Measurements from ENCODE around the gene REEP2.
A peak's percentile ranks its signal among the peaks of the same experiment; 100 is the strongest.
"Not testable (repeated sequence)": the region's sequence is repeated elsewhere in the genome, so short reads cannot be mapped to it uniquely, and the experiment has no call there.

Gene REEP2

GRCh38 chr5:138438724-138439476 is at the start of gene REEP2:
REEP2 (plus strand) TSS chr5:138439057; CDS start chr5:138439209, 152 bp downstream.
- TF ChIP-seq CTCF (IDR thresholded peaks at IDR 0.05; ENCODE audit: insufficient read depth, low read depth, low read length, missing control alignments) = no peak
- DNase-seq (ENCODE audit: low read depth) = peak; percentile 68
- H3K4me3 ChIP-seq (ENCODE audit: low read depth, low read length) = peak within 1 kb of the TSS; percentile 58

GRCh38 chr5:138389332-138389731 is 49.5 kb upstream of the REEP2 start:
- no peak for TF ChIP-seq CTCF (IDR thresholded peaks at IDR 0.05; ENCODE audit: insufficient read depth, low read depth, low read length, missing control alignments)
- no peak for DNase-seq (ENCODE audit: low read depth)

GRCh38 chr5:138389911-138390310 is 48.9 kb upstream of the REEP2 start:
- DNase-seq (ENCODE audit: low read depth); H3K4me3 ChIP-seq (ENCODE audit: low read depth, low read length): not testable (repeated sequence)

More at GRCh38 chr5:138389332-138389731, 49.5 kb upstream of the REEP2 start:
- H3K4me3 ChIP-seq (ENCODE audit: low read depth, low read length) = no peak overlapping the region

GRCh38 chr5:138391859-138392386 is 46.9 kb upstream of the REEP2 start:
- DNase-seq (ENCODE audit: low read depth) = no peak
- no peak for TF ChIP-seq CTCF (IDR thresholded peaks at IDR 0.05; ENCODE audit: insufficient read depth, low read depth, low read length, missing control alignments)
- no peak overlapping the region for H3K4me3 ChIP-seq (ENCODE audit: low read depth, low read length)

- H3K4me3 ChIP-seq (ENCODE audit: low read depth, low read length) = no peak overlapping the region
- no peak for TF ChIP-seq CTCF (IDR thresholded peaks at IDR 0.05; ENCODE audit: insufficient read depth, low read depth, low read length, missing control alignments)
- DNase-seq (ENCODE audit: low read depth) = peak; percentile 45
Measured at GRCh38 chr5:138402640-138403039, 36.2 kb upstream of the REEP2 start.

- DNase-seq (ENCODE audit: low read depth) = peak; percentile 85
- H3K4me3 ChIP-seq (ENCODE audit: low read depth, low read length) = no peak overlapping the region
- no peak for TF ChIP-seq CTCF (IDR thresholded peaks at IDR 0.05; ENCODE audit: insufficient read depth, low read depth, low read length, missing control alignments)
Measured at GRCh38 chr5:138408023-138408422, 30.8 kb upstream of the REEP2 start.

- TF ChIP-seq CTCF (IDR thresholded peaks at IDR 0.05; ENCODE audit: insufficient read depth, low read depth, low read length, missing control alignments) = peak; percentile 22
Measured at GRCh38 chr5:138410996-138411640, 27.7 kb upstream of the REEP2 start.

More at GRCh38 chr5:138410996-138411640, 27.7 kb upstream of the REEP2 start:
- DNase-seq (ENCODE audit: low read depth) = peak; percentile 17
- H3K4me3 ChIP-seq (ENCODE audit: low read depth, low read length) = not testable (repeated sequence)

Data from GM12865 (cell line).